ENCODE data around the gene ANKS1B.

ANKS1B gene

DNA sequence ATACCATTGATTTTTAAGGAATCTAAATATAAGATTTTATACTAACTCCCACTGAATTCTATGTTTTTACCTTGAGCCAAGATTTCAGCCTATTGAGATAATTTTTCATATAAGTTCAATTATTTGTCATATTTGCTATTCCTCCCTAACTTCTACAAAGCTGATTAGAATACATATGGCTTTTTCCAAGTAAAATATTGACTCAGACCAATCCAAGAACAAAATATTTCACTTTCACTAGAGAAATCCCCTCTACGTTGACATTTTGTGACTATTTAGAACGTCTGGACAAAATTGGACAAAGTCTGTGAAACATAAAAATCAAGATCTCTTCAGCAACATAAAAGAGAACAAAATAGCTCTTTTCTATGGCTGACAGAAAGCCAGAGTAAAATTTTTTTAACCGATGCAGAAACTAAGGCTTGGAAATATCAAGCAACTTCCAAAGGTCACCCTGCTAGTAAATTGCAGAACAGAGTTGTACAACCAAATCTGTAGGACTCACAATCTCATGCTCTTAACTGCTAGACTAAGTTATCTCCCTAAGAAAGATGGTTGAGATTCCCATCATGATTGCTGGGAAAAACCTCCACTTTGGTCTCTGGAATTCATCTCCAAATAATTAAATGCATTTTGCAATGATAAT is 219.1 kb downstream of the ANKS1B start:
- no peak overlapping the region for H3K4me3 ChIP-seq (ENCODE audit: control insufficient read depth, low read depth, low read length)
- TF ChIP-seq CTCF (IDR thresholded peaks at IDR 0.05; ENCODE audit: control insufficient read depth, insufficient read depth, low read depth, low read length, missing control alignments) = no peak
- DNase-seq (ENCODE audit: low read depth) = no peak

DNA sequence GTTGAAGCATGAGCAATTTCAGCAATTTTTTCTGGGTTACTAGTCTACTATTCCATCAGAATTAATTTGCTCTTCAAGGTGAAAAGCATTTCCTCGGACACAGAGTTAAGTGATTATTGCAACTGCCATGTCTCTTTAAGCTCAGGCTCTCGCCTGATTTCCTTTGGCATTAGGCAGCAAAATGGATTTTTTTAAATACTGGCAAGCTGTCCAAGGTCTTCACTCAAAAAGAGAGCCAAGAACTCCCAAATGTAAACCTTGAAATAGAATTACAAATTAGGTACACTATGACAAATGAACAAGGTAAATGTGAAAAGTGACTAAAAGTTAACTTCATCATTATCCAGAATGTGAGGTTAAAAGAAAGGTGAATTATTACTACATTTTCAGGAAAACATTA is 225.3 kb downstream of the ANKS1B start:
- no peak for TF ChIP-seq CTCF (IDR thresholded peaks at IDR 0.05; ENCODE audit: control insufficient read depth, insufficient read depth, low read depth, low read length, missing control alignments)
- DNase-seq (ENCODE audit: low read depth) = no peak
- H3K4me3 ChIP-seq (ENCODE audit: control insufficient read depth, low read depth, low read length) = no peak overlapping the region

- no peak overlapping the region for H3K4me3 ChIP-seq (ENCODE audit: control insufficient read depth, low read depth, low read length)
- DNase-seq (ENCODE audit: low read depth) = no peak
- TF ChIP-seq CTCF (IDR thresholded peaks at IDR 0.05; ENCODE audit: control insufficient read depth, insufficient read depth, low read depth, low read length, missing control alignments) = no peak
Measured at GRCh38 chr12:99758997-99759396, 225.7 kb downstream of the ANKS1B start.

- TF ChIP-seq CTCF (IDR thresholded peaks at IDR 0.05; ENCODE audit: control insufficient read depth, insufficient read depth, low read depth, low read length, missing control alignments) = no peak
- no peak overlapping the region for H3K4me3 ChIP-seq (ENCODE audit: control insufficient read depth, low read depth, low read length)
- DNase-seq (ENCODE audit: low read depth) = no peak
Measured at GRCh38 chr12:99752740-99753139, 232.0 kb downstream of the ANKS1B start.

GRCh38 chr12:99746538-99746937 is 238.2 kb downstream of the ANKS1B start:
- no peak for TF ChIP-seq CTCF (IDR thresholded peaks at IDR 0.05; ENCODE audit: control insufficient read depth, insufficient read depth, low read depth, low read length, missing control alignments)
- no peak overlapping the region for H3K4me3 ChIP-seq (ENCODE audit: control insufficient read depth, low read depth, low read length)
- no peak for DNase-seq (ENCODE audit: low read depth)

DNA sequence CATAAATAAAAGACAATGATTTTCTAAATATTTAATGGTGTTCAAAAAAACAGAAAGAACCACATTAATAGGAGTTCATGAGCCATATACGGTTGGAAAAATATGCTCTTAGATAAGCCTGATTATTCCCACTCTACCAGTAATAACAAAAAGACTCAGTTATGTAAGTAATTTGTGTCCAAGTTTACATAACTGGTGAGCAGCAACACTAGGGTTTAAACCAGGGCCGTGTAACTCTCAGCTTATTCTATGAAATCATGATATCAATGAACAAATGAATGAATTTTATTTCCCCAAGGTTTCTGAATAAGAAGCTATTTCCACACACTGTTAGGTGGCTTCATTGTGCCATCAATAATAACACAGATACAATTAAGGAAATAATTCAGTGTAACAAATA is 238.8 kb downstream of the ANKS1B start:
- no peak overlapping the region for H3K4me3 ChIP-seq (ENCODE audit: control insufficient read depth, low read depth, low read length)
- DNase-seq (ENCODE audit: low read depth) = no peak
- no peak for TF ChIP-seq CTCF (IDR thresholded peaks at IDR 0.05; ENCODE audit: control insufficient read depth, insufficient read depth, low read depth, low read length, missing control alignments)

- no peak for TF ChIP-seq CTCF (IDR thresholded peaks at IDR 0.05; ENCODE audit: control insufficient read depth, insufficient read depth, low read depth, low read length, missing control alignments)
- no peak for DNase-seq (ENCODE audit: low read depth)
- no peak overlapping the region for H3K4me3 ChIP-seq (ENCODE audit: control insufficient read depth, low read depth, low read length)
Measured at GRCh38 chr12:99745121-99745520, 239.6 kb downstream of the ANKS1B start.

Data from AG09309 (cell line).